ENCODE results near the gene ELP2.

- TF ChIP-seq CTCF (conservative IDR thresholded peaks at IDR 0.05) (no peak), EZH2 (IDR thresholded peaks at IDR 0.05; ENCODE audit: low read depth) (no peak)
Measured at GRCh38 chr18:36108601-36109000, 21.1 kb upstream of the ELP2 start.
